Activated CD4-positive, alpha-beta T cell treated with anti-CD3 and anti-CD28 coated beads, Interleukin-2, amount 10 ng/mL, durations not matched to agents 24 days and 14 days (primary cell): ENCODE data around the gene KCNIP1. TPM values are rescaled to one million over a fixed set of nuclear protein-coding genes. Genes with fewer than 3 reads are reported as not detected.

Source experiments
- DNase-seq: peaks from one replicate; pipeline ENCODE4 v3.0.0; 2022
- H3K27ac Mint-ChIP-seq: one replicate; pipeline ENCODE4 v1.8.0; 2022; ENCODE audit warnings: mild to moderate bottlenecking, mixed read lengths
- H3K27me3 Mint-ChIP-seq: one replicate; pipeline ENCODE4 v1.8.0; 2022; ENCODE audit warnings: mixed read lengths
- H3K36me3 Mint-ChIP-seq: one replicate; pipeline ENCODE4 v1.8.0; 2022; ENCODE audit warnings: low read depth, mild to moderate bottlenecking, mixed read lengths
- H3K4me1 Mint-ChIP-seq: one replicate; pipeline ENCODE4 v1.8.0; 2021; ENCODE audit warnings: mixed read lengths
- H3K4me3 Mint-ChIP-seq: one replicate; pipeline ENCODE4 v1.8.0; 2022; ENCODE audit warnings: mild to moderate bottlenecking, moderate library complexity, mixed read lengths
- H3K9me3 Mint-ChIP-seq: one replicate; pipeline ENCODE4 v1.8.0; 2021; ENCODE audit warnings: mixed read lengths
- intact Hi-C: fragments of 100-400 bp; cut with micrococcal nuclease; formaldehyde crosslinking; loops from one replicate; pipeline ENCODE4 v1.15.1; 2023
- total RNA-seq: library from RNA; stranded (reverse); gene quantifications from 2 replicates; pipeline ENCODE4 v1.2.3, GENCODE V29; 2022

Gene KCNIP1
- total RNA-seq: not detected in 2 replicates

DNA sequence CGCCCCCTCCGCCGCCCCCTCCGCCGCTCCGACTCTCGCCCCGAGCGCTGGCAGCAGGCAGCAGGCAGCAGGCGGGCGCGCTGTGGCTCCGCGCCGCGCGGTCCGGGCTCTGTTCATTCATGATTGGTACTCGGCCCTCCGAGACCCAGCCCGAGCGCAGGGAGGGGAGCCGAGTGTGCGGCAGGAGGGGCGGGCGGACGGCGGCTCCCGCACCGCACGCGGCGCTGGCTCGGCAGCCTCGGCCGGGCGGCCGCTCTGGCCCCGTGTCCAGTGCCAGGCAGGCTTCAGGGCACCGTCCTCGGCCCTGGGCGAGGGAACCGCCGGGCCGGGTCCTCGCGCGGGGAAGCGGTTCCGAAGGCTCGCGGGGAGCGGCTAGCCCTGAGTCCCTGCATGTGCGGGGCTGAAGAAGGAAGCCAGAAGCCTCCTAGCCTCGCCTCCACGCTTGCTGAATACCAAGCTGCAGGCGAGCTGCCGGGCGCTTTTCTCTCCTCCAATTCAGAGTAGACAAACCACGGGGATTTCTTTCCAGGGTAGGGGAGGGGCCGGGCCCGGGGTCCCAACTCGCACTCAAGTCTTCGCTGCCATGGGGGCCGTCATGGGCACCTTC is at the start of gene KCNIP1:
Gene KCNIP1, plus strand, starts transcription at position 31 of the 607 bp plus-strand sequence.
- Mint-ChIP-seq H3K27ac (no peak within 1 kb of the TSS), H3K36me3 (no peaks in the 10 kb centered on the region), H3K9me3 (no peaks in the 10 kb centered on the region), H3K4me3 (no peak within 1 kb of the TSS), H3K27me3 (peaks cover 42% of the 10 kb centered on the region), H3K4me1 (no peaks in the 10 kb centered on the region)
- DNase-seq: no peak
- intact Hi-C loops: no loop called here

DNA sequence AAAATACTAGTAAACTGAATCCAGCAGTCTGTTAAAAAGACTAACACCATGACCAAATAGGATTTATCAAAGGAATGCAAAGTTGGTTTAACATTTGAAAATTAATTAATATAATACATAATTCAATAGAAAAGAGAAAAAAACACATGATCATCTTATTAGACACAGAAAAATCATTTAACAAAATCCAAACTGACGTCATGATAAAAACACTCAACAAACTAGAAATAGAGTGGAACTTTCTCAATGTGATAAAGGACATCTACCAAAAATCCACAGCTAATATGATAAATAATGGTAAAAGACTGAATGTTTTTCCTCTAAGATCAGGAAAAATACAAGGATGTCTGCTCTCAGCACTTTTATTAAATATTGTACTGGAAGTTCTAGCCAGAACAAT is 40.4 kb upstream of the KCNIP1 start:
- H3K27ac Mint-ChIP-seq: no peak overlapping the region
- H3K4me1 Mint-ChIP-seq: no peaks in the 10 kb centered on the region
- no peak for DNase-seq
- intact Hi-C loops: no loop called here
- no peaks in the 10 kb centered on the region for H3K36me3 Mint-ChIP-seq
- no peak overlapping the region for H3K4me3 Mint-ChIP-seq
- H3K9me3 Mint-ChIP-seq: peaks cover 14% of the 10 kb centered on the region
- H3K27me3 Mint-ChIP-seq: peaks cover 28% of the 10 kb centered on the region

DNA sequence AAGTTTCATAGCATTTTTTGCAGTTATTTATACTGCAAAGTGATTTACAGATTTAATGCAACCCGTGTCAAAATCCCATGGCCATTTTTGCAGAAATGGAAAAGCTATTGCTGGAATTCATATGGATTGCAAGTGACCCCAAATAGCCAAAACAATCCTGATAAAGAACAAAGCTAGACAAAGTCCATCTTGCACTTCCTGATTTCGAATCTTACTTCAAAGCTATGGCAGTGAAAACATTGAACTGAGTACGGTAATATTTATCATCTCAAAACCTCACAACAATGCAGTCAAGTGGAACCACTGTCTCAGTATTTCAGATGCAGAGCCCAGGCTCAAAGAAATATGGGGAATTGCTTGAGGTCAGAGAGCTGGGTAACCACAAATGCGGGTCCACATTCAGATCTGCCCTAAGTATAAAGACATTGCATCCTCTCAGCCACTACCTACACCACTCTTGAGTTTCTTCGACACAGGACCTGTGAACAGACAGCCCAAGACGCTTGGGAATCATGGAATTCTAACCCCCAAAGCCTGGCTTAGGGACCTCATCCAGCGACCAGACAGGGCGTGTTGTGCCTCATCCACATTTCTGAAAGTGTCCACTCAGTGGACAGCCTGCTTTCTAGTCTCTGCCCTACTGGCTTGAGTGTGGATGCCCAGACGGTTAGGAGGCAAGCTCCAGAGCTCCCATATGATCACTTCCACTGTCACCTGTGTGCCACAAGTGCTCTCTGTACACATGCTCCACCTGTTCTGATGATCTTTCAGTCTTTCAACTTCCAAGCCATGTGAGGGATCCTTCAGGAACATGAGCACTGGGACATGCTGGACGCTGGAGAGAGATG is 39.3 kb upstream of the KCNIP1 start:
- no peak for DNase-seq
- Mint-ChIP-seq H3K36me3 (no peaks in the 10 kb centered on the region), H3K27me3 (peaks cover 22% of the 10 kb centered on the region), H3K4me3 (no peak overlapping the region), H3K27ac (no peak overlapping the region), H3K9me3 (peaks cover 11% of the 10 kb centered on the region), H3K4me1 (no peaks in the 10 kb centered on the region)
- intact Hi-C loops: no loop called here

DNA sequence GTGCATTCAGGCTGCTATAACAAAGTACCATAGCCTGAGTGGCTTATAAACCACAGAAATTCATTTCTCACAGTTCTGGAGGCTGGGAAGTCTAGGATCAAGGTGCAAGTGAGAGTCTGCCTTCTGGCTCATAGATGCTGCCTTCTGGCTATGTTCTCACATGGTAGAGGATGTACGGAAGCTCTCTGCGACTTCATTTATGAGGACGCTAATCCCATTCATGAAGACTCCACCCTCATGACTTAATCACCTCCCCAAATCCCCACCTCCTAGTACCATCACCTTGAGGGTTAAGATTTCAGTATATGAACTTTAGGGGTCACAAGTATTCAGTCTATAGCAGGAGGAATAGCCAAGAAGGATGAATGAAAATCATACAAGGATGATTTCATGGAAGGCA is 37.3 kb upstream of the KCNIP1 start:
- H3K4me3 Mint-ChIP-seq: no peak overlapping the region
- DNase-seq: no peak
- H3K27ac Mint-ChIP-seq: no peak overlapping the region
- intact Hi-C loops: no loop called here
- peaks cover 19% of the 10 kb centered on the region for H3K27me3 Mint-ChIP-seq
- no peaks in the 10 kb centered on the region for H3K36me3 Mint-ChIP-seq
- no peaks in the 10 kb centered on the region for H3K4me1 Mint-ChIP-seq
- no peaks in the 10 kb centered on the region for H3K9me3 Mint-ChIP-seq

- H3K4me3 Mint-ChIP-seq: no peak overlapping the region
- no peaks in the 10 kb centered on the region for H3K4me1 Mint-ChIP-seq
- no peaks in the 10 kb centered on the region for H3K36me3 Mint-ChIP-seq
- H3K9me3 Mint-ChIP-seq: no peaks in the 10 kb centered on the region
- H3K27me3 Mint-ChIP-seq: peaks cover 16% of the 10 kb centered on the region
- no peak overlapping the region for H3K27ac Mint-ChIP-seq
- no peak for DNase-seq
- intact Hi-C loops: no loop called here
These were observed 36.7 kb upstream of the KCNIP1 start for GRCh38 chr5:170466988-170467707.

GRCh38 chr5:170468633-170469285 is 35.1 kb upstream of the KCNIP1 start:
- peaks cover 16% of the 10 kb centered on the region for H3K27me3 Mint-ChIP-seq
- DNase-seq: no peak
- H3K9me3 Mint-ChIP-seq: no peaks in the 10 kb centered on the region
- no peaks in the 10 kb centered on the region for H3K4me1 Mint-ChIP-seq
- intact Hi-C loops: no loop called here
- no peak overlapping the region for H3K27ac Mint-ChIP-seq
- no peak overlapping the region for H3K4me3 Mint-ChIP-seq
- H3K36me3 Mint-ChIP-seq: no peaks in the 10 kb centered on the region

DNA sequence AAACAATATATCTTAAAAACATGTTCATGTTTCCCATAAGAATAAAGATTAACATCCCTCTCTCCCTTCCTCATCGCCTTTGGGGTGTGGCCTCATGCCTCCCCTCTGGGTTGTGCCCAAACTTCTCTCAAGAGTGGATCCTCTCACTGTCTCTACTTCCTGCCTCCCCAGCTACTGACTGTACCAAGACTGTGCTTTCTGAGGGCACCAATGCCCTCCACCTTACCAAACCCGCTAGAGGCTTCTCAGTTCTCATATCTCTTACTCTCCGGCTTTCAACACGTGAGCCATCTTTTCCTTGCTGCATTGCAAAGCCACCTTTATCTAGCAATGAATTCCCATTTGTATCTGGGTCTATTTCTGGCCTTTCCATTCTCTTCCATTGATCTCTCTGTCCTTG is 34.4 kb upstream of the KCNIP1 start:
- Mint-ChIP-seq H3K27ac (no peak overlapping the region), H3K27me3 (peaks cover 16% of the 10 kb centered on the region), H3K4me3 (no peak overlapping the region), H3K36me3 (no peaks in the 10 kb centered on the region), H3K4me1 (no peaks in the 10 kb centered on the region), H3K9me3 (no peaks in the 10 kb centered on the region)
- intact Hi-C loops: no loop called here
- DNase-seq: no peak

- intact Hi-C loops: no loop called here
- H3K27ac Mint-ChIP-seq: no peak overlapping the region
- H3K4me3 Mint-ChIP-seq: no peak overlapping the region
- H3K27me3 Mint-ChIP-seq: peaks cover 16% of the 10 kb centered on the region
- H3K36me3 Mint-ChIP-seq: no peaks in the 10 kb centered on the region
- no peaks in the 10 kb centered on the region for H3K4me1 Mint-ChIP-seq
- DNase-seq: no peak
- H3K9me3 Mint-ChIP-seq: no peaks in the 10 kb centered on the region
These were observed 33.5 kb upstream of the KCNIP1 start for GRCh38 chr5:170470275-170470674.

DNA sequence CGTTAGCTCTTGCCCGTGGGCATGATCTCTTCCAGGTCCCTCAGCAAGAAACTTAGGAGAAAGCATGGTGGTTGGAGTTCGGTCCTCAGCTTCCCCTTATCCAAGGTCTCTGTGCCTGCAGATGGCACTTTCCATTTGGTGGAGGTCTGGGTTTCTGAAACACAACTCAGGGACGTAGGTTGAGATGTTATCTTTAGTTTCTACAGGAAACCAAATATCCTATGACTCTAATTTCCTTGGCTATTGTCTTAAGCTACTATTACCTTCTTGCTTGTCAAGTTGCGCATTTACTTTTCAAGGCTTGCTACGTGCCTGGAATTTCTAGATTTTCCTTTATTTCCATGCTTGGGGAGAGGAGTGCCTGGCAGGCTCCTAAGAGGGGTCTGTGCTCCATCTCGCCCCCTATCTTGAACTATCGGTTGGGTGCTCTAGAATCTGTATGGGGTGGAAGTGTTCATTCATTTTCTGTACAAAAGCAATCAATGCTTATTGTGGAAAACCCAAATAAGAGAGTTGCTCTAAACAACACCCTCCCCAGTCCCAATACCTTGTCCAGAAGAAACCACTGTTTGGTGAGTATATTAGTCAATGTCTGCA is 32.9 kb upstream of the KCNIP1 start:
- intact Hi-C loops: no loop called here
- Mint-ChIP-seq H3K9me3 (no peaks in the 10 kb centered on the region), H3K27ac (no peak overlapping the region), H3K4me1 (no peaks in the 10 kb centered on the region), H3K27me3 (peaks cover 16% of the 10 kb centered on the region), H3K36me3 (no peaks in the 10 kb centered on the region), H3K4me3 (no peak overlapping the region)
- no peak for DNase-seq

DNA sequence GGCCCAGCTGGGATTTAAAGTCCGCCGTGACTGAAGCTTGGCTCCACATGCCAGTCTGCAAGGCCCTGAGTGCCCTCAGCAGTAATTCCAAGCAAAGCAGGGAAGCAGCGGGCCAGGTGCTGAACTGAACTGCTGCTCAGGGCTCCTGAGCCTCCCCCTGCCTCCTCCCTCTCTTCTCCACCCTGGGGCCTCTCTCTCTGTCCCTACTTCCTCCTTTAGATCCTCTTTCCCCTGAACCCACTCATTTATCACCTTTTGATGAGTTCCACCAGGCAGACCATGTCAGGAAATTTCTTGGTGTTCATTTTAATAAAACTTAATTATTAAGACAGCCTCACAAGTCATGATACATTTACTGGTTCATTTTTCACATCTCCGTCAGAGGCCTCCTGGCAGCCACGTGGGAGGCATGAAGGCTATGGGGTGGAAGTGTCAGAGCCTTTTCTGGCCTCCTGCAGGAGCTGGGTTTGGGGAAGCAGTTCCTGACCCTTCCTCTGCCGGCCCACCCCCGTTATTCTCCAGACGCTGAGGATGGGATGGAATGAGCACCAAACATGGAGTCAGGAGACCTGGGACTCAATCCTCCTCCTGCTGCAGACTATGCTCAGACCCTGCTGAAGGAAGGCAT is 32.2 kb upstream of the KCNIP1 start:
- intact Hi-C loops: no loop called here
- no peaks in the 10 kb centered on the region for H3K4me1 Mint-ChIP-seq
- H3K36me3 Mint-ChIP-seq: no peaks in the 10 kb centered on the region
- no peak overlapping the region for H3K27ac Mint-ChIP-seq
- H3K27me3 Mint-ChIP-seq: peaks cover 17% of the 10 kb centered on the region
- DNase-seq: no peak
- no peak overlapping the region for H3K4me3 Mint-ChIP-seq
- H3K9me3 Mint-ChIP-seq: no peaks in the 10 kb centered on the region

- Mint-ChIP-seq H3K36me3 (no peaks in the 10 kb centered on the region), H3K9me3 (no peaks in the 10 kb centered on the region), H3K4me3 (no peak overlapping the region), H3K27me3 (peaks cover 25% of the 10 kb centered on the region), H3K4me1 (no peaks in the 10 kb centered on the region), H3K27ac (no peak overlapping the region)
- no peak for DNase-seq
- intact Hi-C loops: no loop called here
These were observed 30.2 kb upstream of the KCNIP1 start for GRCh38 chr5:170473642-170474041.

DNA sequence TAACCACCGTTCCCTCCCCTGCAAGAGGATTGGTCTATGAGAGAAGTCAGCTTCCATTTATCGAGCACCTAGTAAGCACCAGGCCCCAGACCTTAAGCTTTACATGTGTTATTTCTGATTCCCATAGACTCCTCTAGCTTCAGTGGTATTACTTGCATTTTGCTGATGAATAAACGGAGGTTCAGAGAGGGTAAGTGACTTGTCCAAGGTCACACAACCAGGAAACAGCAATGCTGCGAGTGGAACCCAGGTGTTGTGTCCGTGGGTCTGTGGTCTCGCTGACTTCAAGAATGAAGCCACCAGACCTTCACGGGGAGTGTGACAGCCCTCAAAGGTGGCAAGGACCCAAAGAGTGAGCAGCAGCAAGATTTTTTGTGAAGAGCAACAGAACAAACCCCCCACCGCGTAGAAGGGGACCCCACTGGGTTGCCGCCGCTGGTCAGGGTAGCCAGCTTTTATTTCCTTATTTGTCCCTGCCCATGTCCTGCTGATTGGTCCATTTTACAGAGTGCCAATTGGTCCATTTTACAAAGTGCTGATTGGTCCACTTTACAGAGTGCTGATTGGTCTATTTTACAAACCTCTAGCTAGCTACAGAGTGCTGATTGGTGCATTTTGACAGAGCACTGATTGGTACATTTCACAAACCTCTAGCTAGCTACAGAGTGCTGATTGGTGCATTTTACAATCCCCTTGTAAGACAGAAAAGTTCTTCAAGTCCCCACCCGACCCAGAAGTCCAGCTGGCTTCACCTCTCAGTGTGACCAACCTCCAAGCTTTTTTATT is 29.1 kb upstream of the KCNIP1 start:
- Mint-ChIP-seq H3K27me3 (peaks cover 24% of the 10 kb centered on the region), H3K9me3 (no peaks in the 10 kb centered on the region), H3K4me1 (no peaks in the 10 kb centered on the region), H3K36me3 (no peaks in the 10 kb centered on the region), H3K27ac (no peak overlapping the region), H3K4me3 (no peak overlapping the region)
- intact Hi-C loops: no loop called here
- no peak for DNase-seq
